GM23338 (cell line): ENCODE results near the gene BOD1. TPM values are rescaled to one million over a fixed set of nuclear protein-coding genes. Genes with fewer than 3 reads are reported as not detected.

Experiments used
- ATAC-seq: fragments of 200-7000 bp; cut with Tn5 transposase; 3 replicates; pipeline ENCODE4 v1.9.1; 2020
- DNase-seq: peaks from one replicate; pipeline ENCODE4 v3.0.0-alpha.2; 2015; ENCODE audit warnings: low spot score
- H2AFZ ChIP-seq: fragments of 200-600 bp; sonication (generic); 2 replicates; pipeline ENCODE4 v1.8.0; 2016; ENCODE audit warnings: antibody characterized with exemption, mild to moderate bottlenecking, moderate library complexity
- H3F3A ChIP-seq: fragments of 200-600 bp; sonication (generic); replicated peaks from 2 replicates; pipeline ENCODE4 v1.8.0; 2017; ENCODE audit warnings: antibody characterized with exemption, mixed run types, low read depth
- H3K27ac ChIP-seq: fragments of 200-600 bp; sonication (generic); 2 replicates; pipeline ENCODE4 v1.6.1; 2016; ENCODE audit warnings: low read depth
- H3K27me3 ChIP-seq: fragments of 200-600 bp; sonication (generic); 2 replicates; pipeline ENCODE4 v1.8.0; 2016; ENCODE audit warnings: mild to moderate bottlenecking, mixed run types, moderate library complexity; ENCODE audit not compliant: insufficient read depth
- H3K36me3 ChIP-seq: fragments of 200-600 bp; sonication (generic); 2 replicates; pipeline ENCODE4 v1.8.0; 2016; ENCODE audit warnings: mild to moderate bottlenecking; ENCODE audit not compliant: insufficient read depth
- H3K4me1 ChIP-seq: fragments of 200-600 bp; sonication (generic); 2 replicates; pipeline ENCODE4 v1.8.0; 2016; ENCODE audit warnings: mild to moderate bottlenecking, moderate library complexity; ENCODE audit not compliant: insufficient read depth
- H3K4me2 ChIP-seq: fragments of 200-600 bp; sonication (generic); 2 replicates; pipeline ENCODE4 v1.7.1; 2017; ENCODE audit warnings: mixed run types
- H3K4me3 ChIP-seq: fragments of 200-600 bp; sonication (generic); 2 replicates; pipeline ENCODE4 v1.6.1; 2016; ENCODE audit warnings: mixed run types
- H3K79me2 ChIP-seq: fragments of 200-600 bp; sonication (generic); replicated peaks from 2 replicates; pipeline ENCODE4 v1.8.0; 2017; ENCODE audit warnings: mild to moderate bottlenecking; ENCODE audit not compliant: insufficient read depth
- H3K9me2 ChIP-seq: fragments of 200-600 bp; sonication (generic); 2 replicates; pipeline ENCODE4 v1.8.0; 2017; ENCODE audit not compliant: insufficient read depth
- H4K20me1 ChIP-seq: fragments of 200-600 bp; sonication (generic); replicated peaks from 2 replicates; pipeline ENCODE4 v1.8.0; 2017; ENCODE audit warnings: mild to moderate bottlenecking; ENCODE audit not compliant: insufficient read depth
- H3K27ac Mint-ChIP-seq: 2 replicates; pipeline ENCODE4 v1.8.0; 2020; ENCODE audit warnings: inconsistent platforms, mild to moderate bottlenecking, moderate library complexity, mixed read lengths
- H3K27me3 Mint-ChIP-seq: 3 replicates; pipeline ENCODE4 v1.8.0; 2022; ENCODE audit warnings: low read depth, mild to moderate bottlenecking, moderate library complexity, mixed read lengths, inconsistent platforms; ENCODE audit not compliant: insufficient read depth, poor library complexity
- H3K36me3 Mint-ChIP-seq: 3 replicates; pipeline ENCODE4 v1.8.0; 2021; ENCODE audit warnings: low read depth, mild to moderate bottlenecking, inconsistent platforms, moderate library complexity, mixed read lengths
- H3K4me1 Mint-ChIP-seq: 3 replicates; pipeline ENCODE4 v1.8.0; 2020; ENCODE audit warnings: mild to moderate bottlenecking, inconsistent platforms, mixed read lengths
- H3K4me3 Mint-ChIP-seq: 3 replicates; pipeline ENCODE4 v1.8.0; 2021; ENCODE audit warnings: moderate library complexity, mild to moderate bottlenecking, inconsistent platforms, mixed read lengths
- H3K9me3 Mint-ChIP-seq: 3 replicates; pipeline ENCODE4 v1.8.0; 2020; ENCODE audit warnings: moderate library complexity, mild to moderate bottlenecking, inconsistent platforms, mixed read lengths
- CREB1 ChIP-seq: fragments of 250-450 bp; sonication (Bioruptor Pico); IDR thresholded peaks from 2 replicates; pipeline ENCODE4 v1.5.0; 2020; ENCODE audit warnings: low read depth, mild to moderate bottlenecking, moderate library complexity
- EZH2 ChIP-seq: fragments of 200-600 bp; sonication (generic); IDR thresholded peaks from one replicate; pipeline ENCODE4 v1.8.0; 2017; ENCODE audit warnings: antibody characterized with exemption, mild to moderate bottlenecking, low read depth; ENCODE audit not compliant: unreplicated experiment
- EZH2phosphoT487 ChIP-seq: fragments of 200-600 bp; sonication (generic); IDR thresholded peaks from one replicate; pipeline ENCODE4 v1.8.1; 2018; ENCODE audit warnings: antibody characterized with exemption; ENCODE audit not compliant: unreplicated experiment
- JUNB ChIP-seq: IDR thresholded peaks from one replicate; pipeline ENCODE4 v1.6.1; 2016; ENCODE audit warnings: antibody characterized with exemption; ENCODE audit not compliant: unreplicated experiment
- STAT1 ChIP-seq: IDR thresholded peaks from one replicate; pipeline ENCODE4 v1.6.1; 2016; ENCODE audit warnings: antibody characterized with exemption; ENCODE audit not compliant: unreplicated experiment
- ZNF114 ChIP-seq: fragments of 250-450 bp; sonication (Bioruptor Pico); IDR thresholded peaks from 2 replicates; pipeline ENCODE4 v1.5.0; 2020; ENCODE audit warnings: mild to moderate bottlenecking, moderate library complexity
- ZNF331 ChIP-seq: fragments of 250-450 bp; sonication (Bioruptor Pico); IDR thresholded peaks from 2 replicates; pipeline ENCODE4 v1.5.0; 2020; ENCODE audit warnings: low read depth, mild to moderate bottlenecking, moderate library complexity
- polyA plus RNA-seq: library from polyadenylated mRNA; unstranded; fragments of >200 nt; fragmentation: Nextera tagmentation; extraction: Ambion mirVana; gene quantifications from 2 replicates; pipeline ENCODE4 v1.2.1, GENCODE V29; 2016
- total RNA-seq: library from RNA; depleted of rRNA; stranded (reverse); fragments of >200 nt; shearing (Covaris generic); gene quantifications from 2 replicates; pipeline ENCODE4 v1.2.3, GENCODE V29; 2014
- TF ChIP-seq, protein P1 (sequence below): fragments of 250-450 bp; sonication (Bioruptor Pico); IDR thresholded peaks from 2 replicates; pipeline ENCODE4 v1.5.0; 2020; ENCODE audit warnings: mild to moderate bottlenecking, moderate library complexity
- TF ChIP-seq, protein P2 (sequence below): IDR thresholded peaks from 2 replicates; pipeline ENCODE4 v1.6.1; 2016; ENCODE audit warnings: antibody characterized with exemption
- TF ChIP-seq, protein P3 (sequence below): IDR thresholded peaks from one replicate; pipeline ENCODE4 v1.6.1; 2018; ENCODE audit warnings: antibody characterized with exemption; ENCODE audit not compliant: unreplicated experiment
- TF ChIP-seq, protein P4 (sequence below), 2 experiments: fragments of 200-600 bp in 1 of 2; sonication (generic) in 1 of 2; conservative IDR thresholded peaks; 2 replicates each; pipeline versions ENCODE4 v1.5.1 to v1.6.1; 2016 to 2017; ENCODE audit warnings: antibody characterized with exemption in 2 of 2, low read depth in 2 of 2, mild to moderate bottlenecking in 2 of 2, moderate library complexity in 1 of 2

Gene BOD1
- total and polyA plus RNA-seq, 2 experiments from 2014 or later: 94.7 to 141 TPM

DNA sequence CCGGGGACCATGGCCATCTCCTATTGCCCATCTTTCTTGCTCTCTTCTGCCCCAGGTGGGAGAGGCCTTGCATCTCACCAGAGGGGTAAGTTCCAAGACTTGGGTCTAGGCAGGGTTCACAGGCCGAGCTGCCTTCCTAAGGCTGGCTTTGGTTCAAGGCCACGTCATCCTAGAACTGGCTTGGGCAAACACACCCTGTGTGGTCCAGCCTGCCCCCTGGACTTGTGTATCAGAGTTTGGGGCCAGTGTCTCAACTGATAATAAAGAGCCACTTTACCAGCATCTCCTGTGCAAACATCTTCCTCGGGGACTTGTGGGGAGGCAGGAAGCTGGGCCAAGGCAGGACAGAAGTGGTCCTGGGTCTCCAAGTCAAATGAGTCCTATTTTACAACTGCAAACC is 17.8 kb downstream of the BOD1 start (continued):
- TF ChIP-seq, protein P1, sequence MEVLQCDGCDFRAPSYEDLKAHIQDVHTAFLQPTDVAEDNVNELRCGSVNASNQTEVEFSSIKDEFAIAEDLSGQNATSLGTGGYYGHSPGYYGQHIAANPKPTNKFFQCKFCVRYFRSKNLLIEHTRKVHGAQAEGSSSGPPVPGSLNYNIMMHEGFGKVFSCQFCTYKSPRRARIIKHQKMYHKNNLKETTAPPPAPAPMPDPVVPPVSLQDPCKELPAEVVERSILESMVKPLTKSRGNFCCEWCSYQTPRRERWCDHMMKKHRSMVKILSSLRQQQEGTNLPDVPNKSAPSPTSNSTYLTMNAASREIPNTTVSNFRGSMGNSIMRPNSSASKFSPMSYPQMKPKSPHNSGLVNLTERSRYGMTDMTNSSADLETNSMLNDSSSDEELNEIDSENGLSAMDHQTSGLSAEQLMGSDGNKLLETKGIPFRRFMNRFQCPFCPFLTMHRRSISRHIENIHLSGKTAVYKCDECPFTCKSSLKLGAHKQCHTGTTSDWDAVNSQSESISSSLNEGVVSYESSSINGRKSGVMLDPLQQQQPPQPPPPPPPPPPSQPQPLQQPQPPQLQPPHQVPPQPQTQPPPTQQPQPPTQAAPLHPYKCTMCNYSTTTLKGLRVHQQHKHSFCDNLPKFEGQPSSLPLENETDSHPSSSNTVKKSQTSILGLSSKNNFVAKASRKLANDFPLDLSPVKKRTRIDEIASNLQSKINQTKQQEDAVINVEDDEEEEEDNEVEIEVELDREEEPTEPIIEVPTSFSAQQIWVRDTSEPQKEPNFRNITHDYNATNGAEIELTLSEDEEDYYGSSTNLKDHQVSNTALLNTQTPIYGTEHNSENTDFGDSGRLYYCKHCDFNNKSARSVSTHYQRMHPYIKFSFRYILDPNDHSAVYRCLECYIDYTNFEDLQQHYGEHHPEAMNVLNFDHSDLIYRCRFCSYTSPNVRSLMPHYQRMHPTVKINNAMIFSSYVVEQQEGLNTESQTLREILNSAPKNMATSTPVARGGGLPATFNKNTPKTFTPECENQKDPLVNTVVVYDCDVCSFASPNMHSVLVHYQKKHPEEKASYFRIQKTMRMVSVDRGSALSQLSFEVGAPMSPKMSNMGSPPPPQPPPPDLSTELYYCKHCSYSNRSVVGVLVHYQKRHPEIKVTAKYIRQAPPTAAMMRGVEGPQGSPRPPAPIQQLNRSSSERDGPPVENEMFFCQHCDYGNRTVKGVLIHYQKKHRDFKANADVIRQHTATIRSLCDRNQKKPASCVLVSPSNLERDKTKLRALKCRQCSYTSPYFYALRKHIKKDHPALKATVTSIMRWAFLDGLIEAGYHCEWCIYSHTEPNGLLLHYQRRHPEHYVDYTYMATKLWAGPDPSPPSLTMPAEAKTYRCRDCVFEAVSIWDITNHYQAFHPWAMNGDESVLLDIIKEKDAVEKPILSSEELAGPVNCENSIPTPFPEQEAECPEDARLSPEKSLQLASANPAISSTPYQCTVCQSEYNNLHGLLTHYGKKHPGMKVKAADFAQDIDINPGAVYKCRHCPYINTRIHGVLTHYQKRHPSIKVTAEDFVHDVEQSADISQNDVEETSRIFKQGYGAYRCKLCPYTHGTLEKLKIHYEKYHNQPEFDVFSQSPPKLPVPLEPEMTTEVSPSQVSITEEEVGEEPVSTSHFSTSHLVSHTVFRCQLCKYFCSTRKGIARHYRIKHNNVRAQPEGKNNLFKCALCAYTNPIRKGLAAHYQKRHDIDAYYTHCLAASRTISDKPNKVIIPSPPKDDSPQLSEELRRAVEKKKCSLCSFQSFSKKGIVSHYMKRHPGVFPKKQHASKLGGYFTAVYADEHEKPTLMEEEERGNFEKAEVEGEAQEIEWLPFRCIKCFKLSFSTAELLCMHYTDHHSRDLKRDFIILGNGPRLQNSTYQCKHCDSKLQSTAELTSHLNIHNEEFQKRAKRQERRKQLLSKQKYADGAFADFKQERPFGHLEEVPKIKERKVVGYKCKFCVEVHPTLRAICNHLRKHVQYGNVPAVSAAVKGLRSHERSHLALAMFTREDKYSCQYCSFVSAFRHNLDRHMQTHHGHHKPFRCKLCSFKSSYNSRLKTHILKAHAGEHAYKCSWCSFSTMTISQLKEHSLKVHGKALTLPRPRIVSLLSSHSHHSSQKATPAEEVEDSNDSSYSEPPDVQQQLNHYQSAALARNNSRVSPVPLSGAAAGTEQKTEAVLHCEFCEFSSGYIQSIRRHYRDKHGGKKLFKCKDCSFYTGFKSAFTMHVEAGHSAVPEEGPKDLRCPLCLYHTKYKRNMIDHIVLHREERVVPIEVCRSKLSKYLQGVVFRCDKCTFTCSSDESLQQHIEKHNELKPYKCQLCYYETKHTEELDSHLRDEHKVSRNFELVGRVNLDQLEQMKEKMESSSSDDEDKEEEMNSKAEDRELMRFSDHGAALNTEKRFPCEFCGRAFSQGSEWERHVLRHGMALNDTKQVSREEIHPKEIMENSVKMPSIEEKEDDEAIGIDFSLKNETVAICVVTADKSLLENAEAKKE (CRISPR knock-in tag): no peak
- TF ChIP-seq EZH2phosphoT487 (no peak), ZNF114 (no peak)
- TF ChIP-seq, protein P2, sequence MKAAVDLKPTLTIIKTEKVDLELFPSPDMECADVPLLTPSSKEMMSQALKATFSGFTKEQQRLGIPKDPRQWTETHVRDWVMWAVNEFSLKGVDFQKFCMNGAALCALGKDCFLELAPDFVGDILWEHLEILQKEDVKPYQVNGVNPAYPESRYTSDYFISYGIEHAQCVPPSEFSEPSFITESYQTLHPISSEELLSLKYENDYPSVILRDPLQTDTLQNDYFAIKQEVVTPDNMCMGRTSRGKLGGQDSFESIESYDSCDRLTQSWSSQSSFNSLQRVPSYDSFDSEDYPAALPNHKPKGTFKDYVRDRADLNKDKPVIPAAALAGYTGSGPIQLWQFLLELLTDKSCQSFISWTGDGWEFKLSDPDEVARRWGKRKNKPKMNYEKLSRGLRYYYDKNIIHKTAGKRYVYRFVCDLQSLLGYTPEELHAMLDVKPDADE: no peak

DNA sequence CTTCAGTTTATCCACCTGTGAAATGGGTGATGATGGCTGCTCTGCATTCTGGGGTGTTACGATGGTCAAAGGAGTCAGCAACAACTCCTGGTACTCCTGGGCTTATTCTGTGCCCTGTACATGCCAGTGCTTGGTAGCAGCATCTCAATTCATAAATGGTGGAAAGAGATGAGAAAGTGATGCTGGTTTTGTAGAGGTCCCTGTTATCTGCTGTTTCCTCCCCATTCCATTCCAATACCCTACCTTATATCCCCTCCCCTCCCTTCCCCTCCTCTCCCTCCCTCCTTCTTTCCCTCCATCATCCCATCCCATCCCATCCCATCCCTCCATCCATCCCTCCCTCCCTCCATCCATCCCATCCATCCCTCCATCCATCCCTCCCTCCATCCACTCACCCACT is 19.1 kb downstream of the BOD1 start:
- H3K4me3 Mint-ChIP-seq: no peak overlapping the region
- ATAC-seq (no peak), DNase-seq (no peak)

More for the DNA sequence above, 19.1 kb downstream of the BOD1 start:
- no peaks in the 10 kb centered on the region for H3K27me3 ChIP-seq
- peaks cover 2% of the 10 kb centered on the region; the same call in 1 of the 3 replicates for H3K4me1 Mint-ChIP-seq
- no peak overlapping the region for H2AFZ ChIP-seq
- H3K79me2 ChIP-seq: no peaks in the 10 kb centered on the region
- H4K20me1 ChIP-seq: peaks cover 6% of the 10 kb centered on the region; the same call in 1 of the 2 replicates
- no peak overlapping the region for H3K4me3 ChIP-seq
- no peaks in the 10 kb centered on the region for H3K9me2 ChIP-seq
- no peak overlapping the region for H3K27ac Mint-ChIP-seq
- H3K27me3 Mint-ChIP-seq: peaks cover 4% of the 10 kb centered on the region
- H3K36me3 Mint-ChIP-seq: peaks cover 48% of the 10 kb centered on the region
- TF ChIP-seq CREB1 (CRISPR knock-in tag) (no peak), ZNF114 (no peak), JUNB (no peak), ZNF331 (no peak), STAT1 (no peak), EZH2 (no peak)
- TF ChIP-seq, protein P3, sequence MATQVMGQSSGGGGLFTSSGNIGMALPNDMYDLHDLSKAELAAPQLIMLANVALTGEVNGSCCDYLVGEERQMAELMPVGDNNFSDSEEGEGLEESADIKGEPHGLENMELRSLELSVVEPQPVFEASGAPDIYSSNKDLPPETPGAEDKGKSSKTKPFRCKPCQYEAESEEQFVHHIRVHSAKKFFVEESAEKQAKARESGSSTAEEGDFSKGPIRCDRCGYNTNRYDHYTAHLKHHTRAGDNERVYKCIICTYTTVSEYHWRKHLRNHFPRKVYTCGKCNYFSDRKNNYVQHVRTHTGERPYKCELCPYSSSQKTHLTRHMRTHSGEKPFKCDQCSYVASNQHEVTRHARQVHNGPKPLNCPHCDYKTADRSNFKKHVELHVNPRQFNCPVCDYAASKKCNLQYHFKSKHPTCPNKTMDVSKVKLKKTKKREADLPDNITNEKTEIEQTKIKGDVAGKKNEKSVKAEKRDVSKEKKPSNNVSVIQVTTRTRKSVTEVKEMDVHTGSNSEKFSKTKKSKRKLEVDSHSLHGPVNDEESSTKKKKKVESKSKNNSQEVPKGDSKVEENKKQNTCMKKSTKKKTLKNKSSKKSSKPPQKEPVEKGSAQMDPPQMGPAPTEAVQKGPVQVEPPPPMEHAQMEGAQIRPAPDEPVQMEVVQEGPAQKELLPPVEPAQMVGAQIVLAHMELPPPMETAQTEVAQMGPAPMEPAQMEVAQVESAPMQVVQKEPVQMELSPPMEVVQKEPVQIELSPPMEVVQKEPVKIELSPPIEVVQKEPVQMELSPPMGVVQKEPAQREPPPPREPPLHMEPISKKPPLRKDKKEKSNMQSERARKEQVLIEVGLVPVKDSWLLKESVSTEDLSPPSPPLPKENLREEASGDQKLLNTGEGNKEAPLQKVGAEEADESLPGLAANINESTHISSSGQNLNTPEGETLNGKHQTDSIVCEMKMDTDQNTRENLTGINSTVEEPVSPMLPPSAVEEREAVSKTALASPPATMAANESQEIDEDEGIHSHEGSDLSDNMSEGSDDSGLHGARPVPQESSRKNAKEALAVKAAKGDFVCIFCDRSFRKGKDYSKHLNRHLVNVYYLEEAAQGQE: no peak
- TF ChIP-seq, protein P4, sequence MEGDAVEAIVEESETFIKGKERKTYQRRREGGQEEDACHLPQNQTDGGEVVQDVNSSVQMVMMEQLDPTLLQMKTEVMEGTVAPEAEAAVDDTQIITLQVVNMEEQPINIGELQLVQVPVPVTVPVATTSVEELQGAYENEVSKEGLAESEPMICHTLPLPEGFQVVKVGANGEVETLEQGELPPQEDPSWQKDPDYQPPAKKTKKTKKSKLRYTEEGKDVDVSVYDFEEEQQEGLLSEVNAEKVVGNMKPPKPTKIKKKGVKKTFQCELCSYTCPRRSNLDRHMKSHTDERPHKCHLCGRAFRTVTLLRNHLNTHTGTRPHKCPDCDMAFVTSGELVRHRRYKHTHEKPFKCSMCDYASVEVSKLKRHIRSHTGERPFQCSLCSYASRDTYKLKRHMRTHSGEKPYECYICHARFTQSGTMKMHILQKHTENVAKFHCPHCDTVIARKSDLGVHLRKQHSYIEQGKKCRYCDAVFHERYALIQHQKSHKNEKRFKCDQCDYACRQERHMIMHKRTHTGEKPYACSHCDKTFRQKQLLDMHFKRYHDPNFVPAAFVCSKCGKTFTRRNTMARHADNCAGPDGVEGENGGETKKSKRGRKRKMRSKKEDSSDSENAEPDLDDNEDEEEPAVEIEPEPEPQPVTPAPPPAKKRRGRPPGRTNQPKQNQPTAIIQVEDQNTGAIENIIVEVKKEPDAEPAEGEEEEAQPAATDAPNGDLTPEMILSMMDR (conservative IDR thresholded peaks at IDR 0.05; ENCODE audit: low read depth in 2 of 2): no peak
- H3K27ac ChIP-seq: no peak overlapping the region
- no peak overlapping the region for H3K4me2 ChIP-seq
- H3K4me1 ChIP-seq: no peaks in the 10 kb centered on the region; the same call in 1 of the 2 replicates
- H3K36me3 ChIP-seq: no peaks in the 10 kb centered on the region
- peaks cover 26% of the 10 kb centered on the region for H3K9me3 Mint-ChIP-seq
- no peaks in the 10 kb centered on the region for H3F3A ChIP-seq
